Neural cell (in vitro differentiated cells): ENCODE measurements around the gene FNBP1. TPM values are rescaled to one million over a fixed set of nuclear protein-coding genes. Genes with fewer than 3 reads are reported as not detected.

ENCODE experiments used
- H2AFZ ChIP-seq: fragments of 200-600, 300-800 bp; sonication (generic), shearing (Covaris generic); 2 replicates; pipeline ENCODE4 v1.6.0; 2014; ENCODE audit warnings: low read depth, mild to moderate bottlenecking, antibody characterized with exemption, low read length, moderate library complexity
- H3F3A ChIP-seq: fragments of 200-600 bp; shearing (Covaris generic); 2 replicates; pipeline ENCODE4 v1.6.1; 2016; ENCODE audit warnings: mild to moderate bottlenecking, moderate library complexity, mixed read lengths, antibody characterized with exemption, low read length; ENCODE audit not compliant: insufficient read depth, poor library complexity, severe bottlenecking
- H3K27ac ChIP-seq: fragments of 200-600, 300-800 bp; sonication (generic), shearing (Covaris generic); 2 replicates; pipeline ENCODE4 v1.5.1; 2014; ENCODE audit warnings: mild to moderate bottlenecking, low read length, moderate library complexity
- H3K27me3 ChIP-seq: fragments of 300-800, 200-600 bp; sonication (generic), shearing (Covaris generic); 2 replicates; pipeline ENCODE4 v1.6.0; 2014; ENCODE audit warnings: mild to moderate bottlenecking, low read depth, low read length, moderate library complexity; ENCODE audit not compliant: insufficient read depth
- H3K36me3 ChIP-seq: fragments of 300-800, 200-600 bp; sonication (generic), shearing (Covaris generic); 2 replicates; pipeline ENCODE4 v1.5.1; 2014; ENCODE audit warnings: mild to moderate bottlenecking, antibody characterized with exemption, low read length, moderate library complexity; ENCODE audit not compliant: insufficient read depth
- H3K4me2 ChIP-seq: fragments of 300-800, 200-600 bp; sonication (generic), shearing (Covaris generic); 2 replicates; pipeline ENCODE4 v1.6.0; 2014; ENCODE audit warnings: mild to moderate bottlenecking, low read length
- H3K4me3 ChIP-seq: fragments of 300-800, 200-600 bp; sonication (generic), shearing (Covaris generic); 2 replicates; pipeline ENCODE4 v1.5.1; 2014; ENCODE audit warnings: mild to moderate bottlenecking, low read length, moderate library complexity
- H3K79me2 ChIP-seq: fragments of 200-600 bp; shearing (Covaris generic); replicated peaks from 2 replicates; pipeline ENCODE4 v1.6.0; 2014; ENCODE audit warnings: mild to moderate bottlenecking, low read length, moderate library complexity; ENCODE audit not compliant: insufficient read depth
- H3K9ac ChIP-seq: fragments of 300-800, 200-600 bp; sonication (generic), shearing (Covaris generic); 2 replicates; pipeline ENCODE4 v1.6.1; 2016; ENCODE audit warnings: mild to moderate bottlenecking, low read length, mixed read lengths
- H3K9me2 ChIP-seq: fragments of 200-600 bp; shearing (Covaris generic); 2 replicates; pipeline ENCODE4 v1.6.1; 2016; ENCODE audit warnings: mild to moderate bottlenecking, low read length, mixed read lengths; ENCODE audit not compliant: insufficient read depth
- H3K9me3 ChIP-seq: fragments of 200-600, 300-800 bp; sonication (generic), shearing (Covaris generic); 2 replicates; pipeline ENCODE4 v1.6.1; 2016; ENCODE audit warnings: mild to moderate bottlenecking, mixed run types, low read length, moderate library complexity, mixed read lengths
- H4K20me1 ChIP-seq: fragments of 200-600 bp; shearing (Covaris generic); 2 replicates; pipeline ENCODE4 v1.6.1; 2016; ENCODE audit warnings: mild to moderate bottlenecking, mixed run types; ENCODE audit not compliant: insufficient read depth
- EP300 ChIP-seq: fragments of 450-650 bp; conservative IDR thresholded peaks from 2 replicates; pipeline ENCODE4 v1.6.1; 2014; ENCODE audit warnings: antibody characterized with exemption, mild to moderate bottlenecking, moderate library complexity; ENCODE audit not compliant: poor library complexity, severe bottlenecking
- EZH2 ChIP-seq: fragments of 200-600, 300-800 bp; shearing (Covaris generic), sonication (generic); IDR thresholded peaks from 2 replicates; pipeline ENCODE4 v1.6.1; 2014; ENCODE audit warnings: antibody characterized with exemption, low read length, borderline replicate concordance, mild to moderate bottlenecking; ENCODE audit not compliant: insufficient read depth, poor library complexity, severe bottlenecking
- MXI1 ChIP-seq: fragments of 450-650 bp; conservative IDR thresholded peaks from 2 replicates; pipeline ENCODE4 v1.6.1; 2014; ENCODE audit warnings: antibody characterized with exemption, mild to moderate bottlenecking; ENCODE audit not compliant: poor library complexity, severe bottlenecking
- POLR2AphosphoS5 ChIP-seq: IDR thresholded peaks from 2 replicates; pipeline ENCODE4 v1.6.1; 2012
- RAD21 ChIP-seq: fragments of 450-650 bp; conservative IDR thresholded peaks from 2 replicates; pipeline ENCODE4 v1.6.1; 2014; ENCODE audit warnings: antibody characterized with exemption, mild to moderate bottlenecking, moderate library complexity
- SMC3 ChIP-seq: fragments of 450-650 bp; conservative IDR thresholded peaks from 2 replicates; pipeline ENCODE4 v1.6.1; 2014; ENCODE audit warnings: antibody characterized with exemption, mild to moderate bottlenecking, moderate library complexity; ENCODE audit not compliant: poor library complexity
- TAF1 ChIP-seq: IDR thresholded peaks from 2 replicates; pipeline ENCODE4 v1.6.1; 2012; ENCODE audit warnings: low read depth
- polyA plus RNA-seq: library from polyadenylated mRNA; depleted of rRNA; stranded (reverse); fragments of >200 nt; gene quantifications from 2 replicates; pipeline ENCODE4 v1.2.3, GENCODE V29; 2014
- TF ChIP-seq, protein P1 (sequence below): IDR thresholded peaks from 2 replicates; pipeline ENCODE4 v1.6.1; 2012; ENCODE audit warnings: borderline replicate concordance
- TF ChIP-seq, protein P2 (sequence below): fragments of 450-650 bp; IDR thresholded peaks from 2 replicates; pipeline ENCODE4 v1.5.1; 2014; ENCODE audit warnings: antibody characterized with exemption, mild to moderate bottlenecking, moderate library complexity; ENCODE audit not compliant: poor library complexity, severe bottlenecking

FNBP1 gene
- polyA plus RNA-seq, 1 donor from 2014 or later, result 16.6 TPM

DNA sequence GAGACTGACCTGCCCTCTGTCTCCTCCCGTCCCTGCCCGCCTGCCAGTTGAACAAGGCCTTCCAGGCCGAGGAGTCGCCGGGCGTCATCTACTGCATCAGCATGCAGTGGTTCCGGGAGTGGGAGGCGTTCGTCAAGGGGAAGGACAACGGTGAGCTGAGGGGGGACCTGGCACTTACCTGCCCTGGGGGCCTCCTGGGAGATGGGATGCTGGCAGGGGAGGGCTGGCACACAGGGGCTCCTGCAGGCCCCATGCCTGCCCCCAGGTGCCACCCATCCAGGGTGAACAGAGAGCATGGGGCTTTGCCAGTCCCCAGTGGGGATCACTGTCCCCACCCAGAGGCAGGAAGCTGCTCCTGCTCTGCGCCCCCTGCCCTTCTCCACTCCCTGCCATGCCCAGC is 164.7 kb downstream of the FNBP1 start:
- no peak overlapping the region for H3K4me2 ChIP-seq
- no peak for TF ChIP-seq POLR2AphosphoS5
- TF ChIP-seq RAD21, result no peak
- TF ChIP-seq EZH2, result no peak
- TF ChIP-seq SMC3, result no peak
- no peak for TF ChIP-seq TAF1
- TF ChIP-seq, protein P1, sequence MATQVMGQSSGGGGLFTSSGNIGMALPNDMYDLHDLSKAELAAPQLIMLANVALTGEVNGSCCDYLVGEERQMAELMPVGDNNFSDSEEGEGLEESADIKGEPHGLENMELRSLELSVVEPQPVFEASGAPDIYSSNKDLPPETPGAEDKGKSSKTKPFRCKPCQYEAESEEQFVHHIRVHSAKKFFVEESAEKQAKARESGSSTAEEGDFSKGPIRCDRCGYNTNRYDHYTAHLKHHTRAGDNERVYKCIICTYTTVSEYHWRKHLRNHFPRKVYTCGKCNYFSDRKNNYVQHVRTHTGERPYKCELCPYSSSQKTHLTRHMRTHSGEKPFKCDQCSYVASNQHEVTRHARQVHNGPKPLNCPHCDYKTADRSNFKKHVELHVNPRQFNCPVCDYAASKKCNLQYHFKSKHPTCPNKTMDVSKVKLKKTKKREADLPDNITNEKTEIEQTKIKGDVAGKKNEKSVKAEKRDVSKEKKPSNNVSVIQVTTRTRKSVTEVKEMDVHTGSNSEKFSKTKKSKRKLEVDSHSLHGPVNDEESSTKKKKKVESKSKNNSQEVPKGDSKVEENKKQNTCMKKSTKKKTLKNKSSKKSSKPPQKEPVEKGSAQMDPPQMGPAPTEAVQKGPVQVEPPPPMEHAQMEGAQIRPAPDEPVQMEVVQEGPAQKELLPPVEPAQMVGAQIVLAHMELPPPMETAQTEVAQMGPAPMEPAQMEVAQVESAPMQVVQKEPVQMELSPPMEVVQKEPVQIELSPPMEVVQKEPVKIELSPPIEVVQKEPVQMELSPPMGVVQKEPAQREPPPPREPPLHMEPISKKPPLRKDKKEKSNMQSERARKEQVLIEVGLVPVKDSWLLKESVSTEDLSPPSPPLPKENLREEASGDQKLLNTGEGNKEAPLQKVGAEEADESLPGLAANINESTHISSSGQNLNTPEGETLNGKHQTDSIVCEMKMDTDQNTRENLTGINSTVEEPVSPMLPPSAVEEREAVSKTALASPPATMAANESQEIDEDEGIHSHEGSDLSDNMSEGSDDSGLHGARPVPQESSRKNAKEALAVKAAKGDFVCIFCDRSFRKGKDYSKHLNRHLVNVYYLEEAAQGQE, result no peak
- no peaks in the 10 kb centered on the region for H3K79me2 ChIP-seq
- no peak overlapping the region for H3K4me3 ChIP-seq
- H3K27me3 ChIP-seq, result no peaks in the 10 kb centered on the region
- H3F3A ChIP-seq, result no peaks in the 10 kb centered on the region
- no peaks in the 10 kb centered on the region for H3K9me2 ChIP-seq
- H3K27ac ChIP-seq, result no peak overlapping the region
- no peaks in the 10 kb centered on the region for H3K9me3 ChIP-seq
- H4K20me1 ChIP-seq, result no peaks in the 10 kb centered on the region
- H3K36me3 ChIP-seq, result no peaks in the 10 kb centered on the region
- H3K9ac ChIP-seq, result no peak overlapping the region
- H2AFZ ChIP-seq, result no peak overlapping the region

DNA sequence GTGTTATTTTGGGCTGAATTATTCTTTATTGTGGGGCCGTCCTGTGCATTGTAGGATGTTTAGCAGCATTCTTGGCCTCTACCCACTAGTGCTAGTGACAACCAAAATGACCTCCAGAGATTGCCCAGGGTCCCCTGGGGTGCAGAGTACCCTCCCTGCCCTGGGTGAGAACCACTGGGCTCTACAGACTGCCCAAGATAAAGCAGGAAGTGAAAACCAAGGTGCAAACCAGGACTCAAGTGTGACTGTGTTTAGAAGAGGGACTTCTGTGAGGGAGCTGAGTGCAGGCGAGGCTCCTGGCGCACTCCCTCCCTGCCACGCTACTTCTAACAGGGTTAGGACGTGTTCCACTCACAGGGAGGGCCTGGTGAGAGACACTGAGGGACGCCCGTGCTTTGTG is 166.2 kb downstream of the FNBP1 start:
- no peak for TF ChIP-seq EZH2
- TF ChIP-seq POLR2AphosphoS5, result no peak
- TF ChIP-seq MXI1, result no peak
- no peak for TF ChIP-seq EP300
- TF ChIP-seq SMC3, result no peak
- TF ChIP-seq, protein P2, sequence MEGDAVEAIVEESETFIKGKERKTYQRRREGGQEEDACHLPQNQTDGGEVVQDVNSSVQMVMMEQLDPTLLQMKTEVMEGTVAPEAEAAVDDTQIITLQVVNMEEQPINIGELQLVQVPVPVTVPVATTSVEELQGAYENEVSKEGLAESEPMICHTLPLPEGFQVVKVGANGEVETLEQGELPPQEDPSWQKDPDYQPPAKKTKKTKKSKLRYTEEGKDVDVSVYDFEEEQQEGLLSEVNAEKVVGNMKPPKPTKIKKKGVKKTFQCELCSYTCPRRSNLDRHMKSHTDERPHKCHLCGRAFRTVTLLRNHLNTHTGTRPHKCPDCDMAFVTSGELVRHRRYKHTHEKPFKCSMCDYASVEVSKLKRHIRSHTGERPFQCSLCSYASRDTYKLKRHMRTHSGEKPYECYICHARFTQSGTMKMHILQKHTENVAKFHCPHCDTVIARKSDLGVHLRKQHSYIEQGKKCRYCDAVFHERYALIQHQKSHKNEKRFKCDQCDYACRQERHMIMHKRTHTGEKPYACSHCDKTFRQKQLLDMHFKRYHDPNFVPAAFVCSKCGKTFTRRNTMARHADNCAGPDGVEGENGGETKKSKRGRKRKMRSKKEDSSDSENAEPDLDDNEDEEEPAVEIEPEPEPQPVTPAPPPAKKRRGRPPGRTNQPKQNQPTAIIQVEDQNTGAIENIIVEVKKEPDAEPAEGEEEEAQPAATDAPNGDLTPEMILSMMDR, result no peak
- TF ChIP-seq, protein P1, result no peak
- TF ChIP-seq TAF1, result no peak
- TF ChIP-seq RAD21, result no peak
- H3K9me3 ChIP-seq, result no peaks in the 10 kb centered on the region
- H3K27me3 ChIP-seq, result no peaks in the 10 kb centered on the region
- H3K9me2 ChIP-seq, result no peaks in the 10 kb centered on the region
- no peak overlapping the region for H3K4me2 ChIP-seq
- no peaks in the 10 kb centered on the region for H4K20me1 ChIP-seq
- H3F3A ChIP-seq, result no peaks in the 10 kb centered on the region
- no peak overlapping the region for H3K9ac ChIP-seq
- H3K79me2 ChIP-seq, result no peaks in the 10 kb centered on the region
- H3K27ac ChIP-seq, result no peak overlapping the region
- no peak overlapping the region for H2AFZ ChIP-seq
- no peak overlapping the region for H3K4me3 ChIP-seq
- H3K36me3 ChIP-seq, result no peaks in the 10 kb centered on the region
